Uterus (tissue), 4 donors: ENCODE measurements around the gene ZBTB20. TPM values are rescaled to one million over a fixed set of nuclear protein-coding genes. Genes with fewer than 3 reads are reported as not detected.

Source experiments
- DNase-seq, 2 donors: peaks; one replicate each; pipeline ENCODE4 v3.0.0-alpha.2; 2019 to 2020
- H3K27ac ChIP-seq, 2 donors: fragments of 200-600 bp; sonication (generic); 1 replicate in 1 of 2; 2 replicates in 1 of 2; pipeline ENCODE4 v1.5.1; 2016 to 2018
- H3K27me3 ChIP-seq, 2 donors: fragments of 200-600 bp; sonication (generic); one replicate each; pipeline ENCODE4 v1.5.1; 2018 to 2019; ENCODE audit warnings: control low read depth in 1 of 2
- H3K36me3 ChIP-seq, 2 donors: fragments of 200-600 bp; sonication (generic); one replicate each; pipeline ENCODE4 v1.5.1; 2019; ENCODE audit warnings: control low read depth in 1 of 2
- H3K4me1 ChIP-seq, 2 donors: fragments of 200-600 bp; sonication (generic); one replicate each; pipeline ENCODE4 v1.5.1; 2018 to 2019; ENCODE audit warnings: control low read depth in 1 of 2
- H3K4me3 ChIP-seq, 2 donors: fragments of 200-600 bp; sonication (generic); 1 replicate in 1 of 2; 2 replicates in 1 of 2; pipeline ENCODE4 v1.5.1; 2018 to 2019; ENCODE audit warnings: mild to moderate bottlenecking in 1 of 2
- H3K9me3 ChIP-seq, 2 donors: fragments of 200-600 bp; sonication (generic); one replicate each; pipeline ENCODE4 v1.5.1; 2019; ENCODE audit warnings: control low read depth in 1 of 2
- POLR2A ChIP-seq, 2 donors: fragments of 450-650 bp; IDR thresholded peaks; one replicate each; pipeline ENCODE4 v1.6.1; 2016; ENCODE audit warnings: antibody characterized with exemption in 2 of 2, mild to moderate bottlenecking in 1 of 2, moderate library complexity in 1 of 2
- intact Hi-C: fragments of 100-400 bp; cut with DNase I; formaldehyde crosslinking; loops from one replicate; pipeline ENCODE4 v1.15.1; 2023; ENCODE audit warnings: low total_unique reads
- total RNA-seq, 4 donors: library from RNA; depleted of rRNA in 3 of 4; stranded (reverse); fragments of >200 nt in 3 of 4; gene quantifications; one replicate each; pipeline versions ENCODE4 v1.1.0 to v1.2.4, GENCODE V29; 2014 to 2023
- TF ChIP-seq, protein P1 (sequence below), 4 experiments: fragments of 200-600 bp in 2 of 4; fragments of 450-650 bp in 2 of 4; sonication (generic) in 2 of 4; IDR thresholded peaks; one replicate each; pipeline ENCODE4 v1.5.1; 2016 to 2019; ENCODE audit warnings: antibody characterized with exemption in 4 of 4, mild to moderate bottlenecking in 2 of 4, moderate library complexity in 1 of 4
- donor health status: DM: yes; HTN: yes; CAD: no.

ZBTB20 gene
- total RNA-seq, 4 donors from 2014 or later = 35.6 to 157 (median 85.1) TPM

DNA sequence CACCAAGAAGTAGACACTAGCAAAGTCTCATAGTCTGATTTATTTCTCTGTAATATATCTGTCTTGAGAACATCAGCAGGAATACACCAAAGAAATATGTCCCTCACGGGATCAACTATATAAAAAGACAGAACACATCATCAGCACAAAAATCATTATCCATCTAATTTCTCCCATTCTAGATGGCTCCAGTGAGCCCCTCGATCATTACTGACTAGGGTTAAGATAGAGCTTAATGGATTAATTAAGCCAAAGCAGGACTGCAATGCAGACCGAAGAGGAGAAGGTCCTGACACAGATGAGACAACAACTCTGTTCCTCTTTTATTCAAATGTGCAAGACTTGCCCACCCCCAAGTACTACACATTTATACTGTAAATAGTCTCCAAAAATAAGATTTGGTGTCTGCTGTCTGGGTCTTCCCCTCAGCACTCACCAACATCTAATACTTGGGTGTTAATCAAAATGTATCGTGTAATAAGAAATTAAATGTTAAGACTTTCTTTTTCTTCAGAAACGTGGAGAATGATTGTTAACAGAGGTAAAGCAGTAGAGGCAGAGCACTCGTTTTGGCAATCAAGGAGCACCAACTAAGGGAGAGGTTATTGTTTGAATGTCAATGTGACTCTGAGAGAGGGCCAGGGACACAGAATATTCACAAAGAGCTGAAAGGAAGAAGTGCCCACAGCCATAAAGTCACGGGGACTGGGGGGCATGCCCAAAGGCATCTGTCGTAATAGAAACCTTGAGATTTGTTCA lies 719.6 kb downstream of the ZBTB20 start:
- Histone ChIP-seq H3K4me3 (no peak overlapping the region), H3K9me3 (no peaks in the 10 kb centered on the region), H3K4me1 (no peaks in the 10 kb centered on the region), H3K27ac (no peak overlapping the region), H3K36me3 (no peaks in the 10 kb centered on the region), H3K27me3 (no peaks in the 10 kb centered on the region)
- no peak for DNase-seq
- intact Hi-C loops = no loop called here
- TF ChIP-seq, protein P1, sequence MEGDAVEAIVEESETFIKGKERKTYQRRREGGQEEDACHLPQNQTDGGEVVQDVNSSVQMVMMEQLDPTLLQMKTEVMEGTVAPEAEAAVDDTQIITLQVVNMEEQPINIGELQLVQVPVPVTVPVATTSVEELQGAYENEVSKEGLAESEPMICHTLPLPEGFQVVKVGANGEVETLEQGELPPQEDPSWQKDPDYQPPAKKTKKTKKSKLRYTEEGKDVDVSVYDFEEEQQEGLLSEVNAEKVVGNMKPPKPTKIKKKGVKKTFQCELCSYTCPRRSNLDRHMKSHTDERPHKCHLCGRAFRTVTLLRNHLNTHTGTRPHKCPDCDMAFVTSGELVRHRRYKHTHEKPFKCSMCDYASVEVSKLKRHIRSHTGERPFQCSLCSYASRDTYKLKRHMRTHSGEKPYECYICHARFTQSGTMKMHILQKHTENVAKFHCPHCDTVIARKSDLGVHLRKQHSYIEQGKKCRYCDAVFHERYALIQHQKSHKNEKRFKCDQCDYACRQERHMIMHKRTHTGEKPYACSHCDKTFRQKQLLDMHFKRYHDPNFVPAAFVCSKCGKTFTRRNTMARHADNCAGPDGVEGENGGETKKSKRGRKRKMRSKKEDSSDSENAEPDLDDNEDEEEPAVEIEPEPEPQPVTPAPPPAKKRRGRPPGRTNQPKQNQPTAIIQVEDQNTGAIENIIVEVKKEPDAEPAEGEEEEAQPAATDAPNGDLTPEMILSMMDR (IDR thresholded peaks at IDR 0.05) = no peak
- no peak for TF ChIP-seq POLR2A (IDR thresholded peaks at IDR 0.05)

DNA sequence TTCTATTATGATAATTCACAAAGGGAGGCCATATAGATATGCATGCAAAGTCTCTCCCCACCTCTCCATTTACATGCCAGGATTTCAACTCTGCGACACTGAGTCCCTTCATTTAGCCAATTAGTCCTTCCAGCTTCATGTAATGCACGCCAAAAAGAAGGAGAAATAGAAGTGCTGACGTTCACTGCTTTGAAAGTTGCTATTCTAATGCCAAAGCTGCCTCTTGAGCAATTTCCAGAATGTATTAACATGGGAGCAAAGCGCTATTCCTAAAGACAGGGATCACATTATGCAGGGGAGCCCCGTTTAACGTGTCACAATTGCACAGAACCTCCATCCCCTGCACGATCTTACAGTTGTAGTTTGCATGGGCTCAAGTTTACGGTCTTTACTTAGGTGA lies 722.8 kb downstream of the ZBTB20 start:
- no peaks in the 10 kb centered on the region for H3K4me1 ChIP-seq
- H3K9me3 ChIP-seq = no peaks in the 10 kb centered on the region
- no peak for TF ChIP-seq POLR2A (IDR thresholded peaks at IDR 0.05)
- H3K27ac ChIP-seq = no peak overlapping the region
- H3K36me3 ChIP-seq = no peaks in the 10 kb centered on the region
- H3K4me3 ChIP-seq = no peak overlapping the region
- no peak for DNase-seq
- intact Hi-C loops = no loop called here
- H3K27me3 ChIP-seq = no peaks in the 10 kb centered on the region

- intact Hi-C loops = no loop called here
Measured at GRCh38 chr3:114421204-114421603, 725.9 kb downstream of the ZBTB20 start.

DNA sequence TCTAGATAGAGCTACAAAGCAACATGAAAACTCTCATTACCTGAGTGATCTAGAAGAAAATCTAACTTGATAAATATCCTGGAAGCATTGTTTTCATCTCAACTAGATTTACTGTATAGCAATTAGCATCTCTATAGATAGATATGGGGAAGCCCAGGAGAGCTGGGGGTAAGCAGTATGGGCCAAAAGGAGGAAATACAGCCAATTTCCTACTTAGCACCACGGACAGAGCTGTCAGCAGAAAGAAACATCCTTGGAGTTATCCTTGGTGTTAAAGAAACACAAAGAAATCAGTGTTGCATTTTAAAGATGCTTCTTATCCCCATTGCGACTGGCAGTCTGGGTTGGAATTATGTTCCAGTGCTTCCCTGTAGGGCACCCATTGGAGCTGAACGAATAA lies 727.0 kb downstream of the ZBTB20 start:
- no peak for DNase-seq
- Histone ChIP-seq H3K4me3 (no peak overlapping the region), H3K27ac (no peak overlapping the region), H3K9me3 (no peaks in the 10 kb centered on the region), H3K27me3 (no peaks in the 10 kb centered on the region), H3K36me3 (no peaks in the 10 kb centered on the region), H3K4me1 (no peaks in the 10 kb centered on the region)
- intact Hi-C loops = no loop called here
- TF ChIP-seq, protein P1 (IDR thresholded peaks at IDR 0.05) = no peak
- TF ChIP-seq POLR2A (IDR thresholded peaks at IDR 0.05) = no peak

More at GRCh38 chr3:114421204-114421603, 725.9 kb downstream of the ZBTB20 start:
- peak overlapping the region; percentile 3 to 18 for H3K27ac ChIP-seq
- TF ChIP-seq, protein P1 (IDR thresholded peaks at IDR 0.05) = no peak
- TF ChIP-seq POLR2A (IDR thresholded peaks at IDR 0.05) = no peak
- no peak for DNase-seq
- no peak overlapping the region for H3K4me3 ChIP-seq
- no peaks in the 10 kb centered on the region for H3K36me3 ChIP-seq
- H3K9me3 ChIP-seq = no peaks in the 10 kb centered on the region
- H3K27me3 ChIP-seq = no peaks in the 10 kb centered on the region
- H3K4me1 ChIP-seq = no peaks in the 10 kb centered on the region

GRCh38 chr3:114418724-114419543 lies 728.2 kb downstream of the ZBTB20 start:
- Histone ChIP-seq H3K9me3 (no peaks in the 10 kb centered on the region), H3K27ac (peak overlapping the region; percentile 40 to 57), H3K27me3 (no peaks in the 10 kb centered on the region), H3K4me3 (no peak overlapping the region), H3K4me1 (no peaks in the 10 kb centered on the region), H3K36me3 (no peaks in the 10 kb centered on the region)
- intact Hi-C loops = no loop called here
- no peak for DNase-seq
- TF ChIP-seq, protein P1 (IDR thresholded peaks at IDR 0.05) = peak; percentile 72 to 85 (median 80)
- no peak for TF ChIP-seq POLR2A (IDR thresholded peaks at IDR 0.05)
